Cardiac fibroblast (primary cell): ENCODE data around the gene NISCH.
A peak's percentile ranks its signal among the peaks of the same experiment; 100 is the strongest.

Experiments used
- DNase-seq, 2 donors: peaks; one replicate each; pipeline versions ENCODE4 v3.0.0 to v3.0.0-alpha.2; 2010; ENCODE audit warnings: low read depth in 2 of 2
- H3K4me3 ChIP-seq, 2 donors: replicated peaks in 1 of 2; 1 replicate in 1 of 2; 2 replicates in 1 of 2; pipeline ENCODE4 v1.5.1; 2011; ENCODE audit warnings: low read depth in 2 of 2, low read length in 2 of 2, mild to moderate bottlenecking in 2 of 2, moderate library complexity in 1 of 2
- CTCF ChIP-seq: IDR thresholded peaks from one replicate; pipeline ENCODE4 v1.5.1; 2011; ENCODE audit warnings: low read depth, mild to moderate bottlenecking, low read length, inconsistent platforms

NISCH gene

DNA sequence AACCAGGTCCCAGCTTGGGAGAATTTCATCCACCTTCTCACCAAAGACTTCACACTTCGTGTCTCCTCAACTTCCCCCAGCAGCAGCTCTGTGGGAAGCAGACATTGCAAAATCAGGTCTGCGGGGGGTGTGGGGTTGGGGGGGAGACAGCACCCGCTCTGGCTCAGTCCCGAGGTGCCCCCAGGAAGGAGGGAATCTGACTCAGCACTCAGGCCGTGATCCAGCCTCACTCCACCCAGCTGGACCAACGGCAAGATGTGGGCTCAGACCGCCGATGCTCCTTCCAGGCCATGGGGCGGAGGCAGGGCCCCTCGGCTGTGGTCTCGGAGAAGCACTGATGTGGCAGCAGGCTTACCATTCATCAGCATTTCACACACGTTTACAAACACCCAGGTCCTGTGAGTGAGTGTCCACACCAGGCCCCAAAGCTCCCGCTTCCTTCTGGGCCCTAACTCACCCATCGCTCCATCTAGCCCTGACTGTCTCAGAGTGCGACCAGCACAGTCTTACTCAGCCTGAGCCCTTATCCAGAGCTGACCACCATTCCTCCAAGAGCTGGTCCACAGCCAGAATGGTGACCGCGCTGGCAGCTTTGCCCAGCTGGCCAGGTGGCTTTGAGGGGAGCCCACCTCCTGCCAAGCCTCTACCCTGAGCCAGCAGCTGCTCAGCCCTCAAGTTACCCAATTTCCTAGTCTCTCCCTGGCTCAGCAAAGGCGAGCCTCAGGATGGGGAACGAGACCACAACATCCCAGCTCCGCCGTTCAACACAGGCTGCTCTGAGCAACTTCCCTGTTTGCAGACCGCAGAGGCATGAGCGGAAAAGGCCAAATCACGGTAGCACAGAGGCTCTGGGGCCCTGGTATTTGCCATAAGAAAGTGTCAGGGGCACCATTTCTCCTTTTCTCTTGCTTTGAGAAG is 43.0 kb downstream of the NISCH start:
- peak; percentile 49 to 82 for DNase-seq
- H3K4me3 ChIP-seq, result no peak overlapping the region
- TF ChIP-seq CTCF, result no peak

GRCh38 chr3:52501046-52501445 is 45.6 kb downstream of the NISCH start:
- DNase-seq, result no peak
- no peak for TF ChIP-seq CTCF
- no peak overlapping the region for H3K4me3 ChIP-seq

- H3K4me3 ChIP-seq, result no peak overlapping the region
- DNase-seq, result no peak
- TF ChIP-seq CTCF, result no peak
Observed at GRCh38 chr3:52502001-52502400, 46.6 kb downstream of the NISCH start.

- no peak for DNase-seq
- TF ChIP-seq CTCF, result no peak
- no peak overlapping the region for H3K4me3 ChIP-seq
Observed at GRCh38 chr3:52502808-52503350, 47.5 kb downstream of the NISCH start.

- no peak for DNase-seq
- TF ChIP-seq CTCF, result no peak
- no peak overlapping the region for H3K4me3 ChIP-seq
Observed at GRCh38 chr3:52503788-52504424, 48.5 kb downstream of the NISCH start.

GRCh38 chr3:52504977-52505376 is 49.6 kb downstream of the NISCH start:
- H3K4me3 ChIP-seq, result no peak overlapping the region
- no peak for TF ChIP-seq CTCF
- no peak for DNase-seq
